ENCODE results near the gene TMEM151B.

TMEM151B gene

DNA sequence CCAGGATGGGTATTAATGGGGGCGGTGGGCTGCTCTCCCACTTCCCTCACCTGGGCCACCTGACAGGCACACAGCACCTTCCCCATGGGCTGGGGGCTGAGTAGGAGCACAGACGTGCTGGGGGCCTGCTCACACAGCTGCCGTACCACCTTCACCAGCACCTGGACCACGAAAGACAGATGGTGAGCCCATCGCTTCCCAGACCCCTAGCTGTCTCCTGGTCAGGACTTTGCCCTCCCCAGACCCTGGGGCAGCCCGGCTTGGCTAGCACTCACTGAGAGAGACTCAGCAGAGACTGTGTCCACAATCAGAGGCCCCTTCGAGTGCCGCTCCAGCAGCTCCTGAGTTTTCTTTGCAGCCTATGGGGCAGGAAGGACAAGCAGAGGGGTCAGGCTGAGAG, 30.9 kb downstream of the TMEM151B start:
- H3K4me3 ChIP-seq (ENCODE audit: low read length in 2 of 2): no peak overlapping the region
- H3K9me3 ChIP-seq (ENCODE audit: control insufficient read depth in 2 of 2, low read length in 2 of 2): no peaks in the 10 kb centered on the region
- H3K36me3 ChIP-seq (ENCODE audit: control insufficient read depth in 2 of 2, insufficient read depth in 2 of 2, low read length in 2 of 2): peaks cover 28 to 45% of the 10 kb centered on the region in 2 donors
- H3K27ac ChIP-seq (ENCODE audit: low read length): no peak overlapping the region
- no peak overlapping the region for H3K9ac ChIP-seq (ENCODE audit: low read length in 2 of 2)
- peaks cover 14 to 18% of the 10 kb centered on the region in 2 donors for H3K27me3 ChIP-seq (ENCODE audit: control insufficient read depth in 1 of 2, insufficient read depth in 2 of 2, low read length in 2 of 2)
- H3K4me1 ChIP-seq (ENCODE audit: control insufficient read depth, insufficient read depth, low read length): peaks cover 15% of the 10 kb centered on the region

DNA sequence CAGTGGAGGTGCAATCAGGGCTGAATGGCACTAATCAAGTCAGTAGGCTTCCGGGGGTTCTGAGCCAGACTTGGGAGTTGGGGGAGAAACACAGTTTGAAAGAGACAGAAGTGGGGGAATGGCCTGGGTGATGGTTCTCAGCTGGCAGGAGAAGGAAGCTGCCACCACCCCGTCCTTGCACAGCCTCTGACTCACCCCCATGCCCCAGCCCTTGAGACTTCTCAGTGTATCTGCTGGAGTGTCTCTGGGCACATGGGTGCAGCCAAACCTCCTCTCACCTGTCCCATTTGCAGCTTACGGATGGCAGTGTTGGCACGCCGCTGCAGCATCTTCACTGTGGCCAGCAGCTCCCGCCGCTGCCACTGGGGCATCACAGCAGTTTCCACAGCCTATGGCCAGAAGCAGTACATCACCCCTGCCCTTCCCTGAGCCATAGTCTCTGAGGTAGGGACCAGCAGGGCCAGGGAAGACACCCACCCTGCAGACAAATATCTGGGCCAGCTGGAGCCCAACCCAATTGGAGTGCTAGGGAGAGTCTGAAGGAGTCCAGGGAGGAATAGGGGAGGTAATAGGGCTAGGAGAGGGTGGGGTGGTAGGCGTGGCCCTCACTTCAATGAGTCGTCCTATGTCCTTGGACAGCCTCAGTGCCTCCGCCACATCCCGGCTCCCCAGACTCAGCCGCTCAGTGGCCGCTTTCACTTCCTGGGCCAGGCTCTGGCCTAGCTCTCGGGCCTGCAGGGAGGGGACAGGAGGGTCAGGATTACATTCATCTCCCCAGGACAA, 31.7 kb downstream of the TMEM151B start:
- Histone ChIP-seq H3K27ac (ENCODE audit: low read length) (no peak overlapping the region), H3K9me3 (ENCODE audit: control insufficient read depth in 2 of 2, low read length in 2 of 2) (no peaks in the 10 kb centered on the region), H3K4me1 (ENCODE audit: control insufficient read depth, insufficient read depth, low read length) (peaks cover 11% of the 10 kb centered on the region), H3K9ac (ENCODE audit: low read length in 2 of 2) (no peak overlapping the region), H3K4me3 (ENCODE audit: low read length in 2 of 2) (no peak overlapping the region), H3K27me3 (ENCODE audit: control insufficient read depth in 1 of 2, insufficient read depth in 2 of 2, low read length in 2 of 2) (peaks cover 5 to 9% of the 10 kb centered on the region in 2 donors), H3K36me3 (ENCODE audit: control insufficient read depth in 2 of 2, insufficient read depth in 2 of 2, low read length in 2 of 2) (peaks cover 28 to 49% of the 10 kb centered on the region in 2 donors)

DNA sequence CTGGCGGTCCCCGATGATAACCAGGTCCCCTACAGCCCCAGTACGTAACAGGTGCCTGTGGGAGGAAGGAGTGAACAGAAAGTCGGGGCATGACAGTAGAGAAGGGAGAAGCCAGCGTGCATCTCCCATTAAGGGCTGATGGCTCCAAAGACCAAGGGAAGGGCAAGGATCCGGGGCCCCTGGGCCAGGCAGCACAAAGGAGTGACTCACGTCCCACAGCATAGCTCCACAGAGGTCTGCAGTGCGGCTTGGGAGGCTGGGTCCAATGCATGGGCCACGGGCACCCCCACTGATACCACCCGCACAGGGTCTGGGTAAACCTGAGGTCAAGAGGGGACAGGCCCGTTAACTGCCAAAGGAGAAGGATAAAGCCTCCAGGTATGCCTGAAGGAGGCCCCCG, 32.6 kb downstream of the TMEM151B start:
- no peak overlapping the region for H3K27ac ChIP-seq (ENCODE audit: low read length)
- no peak overlapping the region for H3K4me3 ChIP-seq (ENCODE audit: low read length in 2 of 2)
- H3K27me3 ChIP-seq (ENCODE audit: control insufficient read depth in 1 of 2, insufficient read depth in 2 of 2, low read length in 2 of 2): peaks cover under 1 to 3% of the 10 kb centered on the region in 2 donors
- peaks cover 2% of the 10 kb centered on the region for H3K4me1 ChIP-seq (ENCODE audit: control insufficient read depth, insufficient read depth, low read length)
- no peak overlapping the region for H3K9ac ChIP-seq (ENCODE audit: low read length in 2 of 2)
- peaks cover 28 to 51% of the 10 kb centered on the region in 2 donors for H3K36me3 ChIP-seq (ENCODE audit: control insufficient read depth in 2 of 2, insufficient read depth in 2 of 2, low read length in 2 of 2)
- H3K9me3 ChIP-seq (ENCODE audit: control insufficient read depth in 2 of 2, low read length in 2 of 2): no peaks in the 10 kb centered on the region

DNA sequence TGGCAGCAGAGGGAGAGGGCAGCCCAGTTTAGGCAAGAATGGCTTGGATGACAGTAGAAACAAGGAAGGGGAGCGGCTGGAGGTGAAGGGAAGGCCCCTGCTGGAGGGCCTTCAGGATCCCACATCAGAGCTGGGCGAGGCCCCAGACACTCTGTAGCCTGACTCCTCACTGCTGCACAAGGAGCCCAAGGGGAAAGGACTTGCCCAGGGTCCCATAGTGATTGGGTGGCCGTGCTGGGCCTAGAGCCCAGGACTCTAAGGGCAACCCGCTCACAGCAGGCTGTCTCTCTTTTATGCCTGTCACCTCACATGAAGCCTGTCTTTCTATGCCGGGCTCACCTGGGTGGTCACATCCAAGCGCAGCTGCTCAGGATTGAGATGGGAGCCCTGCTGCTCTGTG, 33.6 kb downstream of the TMEM151B start:
- Histone ChIP-seq H3K4me3 (ENCODE audit: low read length in 2 of 2) (no peak overlapping the region), H3K27ac (ENCODE audit: low read length) (no peak overlapping the region), H3K36me3 (ENCODE audit: control insufficient read depth in 2 of 2, insufficient read depth in 2 of 2, low read length in 2 of 2) (peaks cover 28 to 52% of the 10 kb centered on the region in 2 donors), H3K27me3 (ENCODE audit: control insufficient read depth in 1 of 2, insufficient read depth in 2 of 2, low read length in 2 of 2) (no peaks in the 10 kb centered on the region), H3K4me1 (ENCODE audit: control insufficient read depth, insufficient read depth, low read length) (no peaks in the 10 kb centered on the region), H3K9ac (ENCODE audit: low read length in 2 of 2) (no peak overlapping the region), H3K9me3 (ENCODE audit: control insufficient read depth in 2 of 2, low read length in 2 of 2) (no peaks in the 10 kb centered on the region)

DNA sequence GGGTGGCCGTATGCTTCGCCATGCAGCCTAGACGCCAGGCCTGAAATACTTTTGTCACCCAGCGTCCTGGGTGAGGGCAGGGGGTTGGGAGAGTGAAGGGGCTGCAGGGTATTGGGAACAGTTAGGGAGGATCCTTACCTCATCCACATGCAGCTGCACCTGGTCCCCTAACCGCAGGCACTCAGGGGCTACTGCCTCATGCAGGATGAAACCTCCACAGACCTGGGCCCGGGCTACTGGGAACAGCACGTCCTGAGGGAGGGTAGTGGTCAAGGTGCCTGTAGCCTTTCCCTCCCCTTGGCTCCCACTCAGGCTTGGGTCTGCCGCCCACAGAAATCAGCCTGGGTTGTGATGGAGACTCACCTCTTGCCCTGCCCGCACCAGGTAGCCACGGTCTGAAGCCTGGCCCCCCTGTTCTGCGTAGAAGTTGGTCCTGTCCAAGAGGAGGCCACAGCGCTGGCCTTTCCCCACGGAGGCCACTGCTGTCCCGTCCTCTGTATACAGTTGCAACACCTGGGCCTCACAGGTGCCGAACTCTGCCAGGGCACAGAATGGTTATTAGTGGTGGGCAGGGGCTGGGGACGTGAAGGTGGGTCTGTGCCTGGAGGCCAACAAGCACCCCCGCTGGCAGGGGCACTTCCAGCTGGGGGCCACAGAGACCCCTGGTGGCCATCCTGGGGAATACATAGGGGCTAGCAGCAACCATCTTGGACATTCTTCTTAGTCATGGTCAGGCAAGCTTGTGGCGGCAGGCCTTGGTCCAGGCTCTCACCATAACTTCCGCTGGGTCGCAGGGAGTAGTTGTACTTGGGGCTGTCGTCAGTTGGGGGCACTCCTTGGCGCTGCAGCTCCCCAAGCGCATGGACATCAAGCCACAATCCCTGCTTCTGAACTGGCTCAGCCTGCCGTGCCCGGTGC, 34.3 kb downstream of the TMEM151B start:
- Histone ChIP-seq H3K27me3 (ENCODE audit: control insufficient read depth in 1 of 2, insufficient read depth in 2 of 2, low read length in 2 of 2) (no peaks in the 10 kb centered on the region), H3K9me3 (ENCODE audit: control insufficient read depth in 2 of 2, low read length in 2 of 2) (no peaks in the 10 kb centered on the region), H3K9ac (ENCODE audit: low read length in 2 of 2) (no peak overlapping the region), H3K4me1 (ENCODE audit: control insufficient read depth, insufficient read depth, low read length) (no peaks in the 10 kb centered on the region), H3K27ac (ENCODE audit: low read length) (no peak overlapping the region), H3K4me3 (ENCODE audit: low read length in 2 of 2) (no peak overlapping the region), H3K36me3 (ENCODE audit: control insufficient read depth in 2 of 2, insufficient read depth in 2 of 2, low read length in 2 of 2) (peaks cover 34 to 59% of the 10 kb centered on the region in 2 donors)

DNA sequence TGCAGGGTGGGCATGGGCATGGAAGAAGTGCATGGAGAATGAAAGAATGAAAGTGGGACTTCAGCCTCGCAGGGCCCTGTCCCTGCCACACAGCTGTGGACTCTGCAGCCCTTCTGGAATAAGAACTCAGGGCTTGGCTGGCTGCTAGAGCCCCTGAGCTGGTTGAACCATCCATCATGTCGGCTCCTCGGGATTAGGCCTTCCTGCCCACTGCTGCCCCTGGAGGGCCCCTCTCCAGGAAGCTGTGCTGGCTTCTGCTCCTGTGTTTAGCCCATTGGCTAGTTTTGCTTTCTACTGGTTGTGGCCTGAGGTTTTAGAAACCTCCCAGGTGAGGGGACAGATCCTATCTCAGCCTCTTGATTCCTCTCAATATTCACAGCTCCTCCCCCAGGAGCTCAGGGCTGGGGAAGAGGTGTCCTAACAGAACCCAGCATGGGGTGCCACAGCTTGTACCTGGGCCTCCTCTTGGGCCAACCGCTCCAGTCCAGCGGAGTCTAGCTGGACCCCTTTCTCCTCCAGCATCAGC, 35.0 kb downstream of the TMEM151B start:
- H3K27ac ChIP-seq (ENCODE audit: low read length): no peak overlapping the region
- H3K36me3 ChIP-seq (ENCODE audit: control insufficient read depth in 2 of 2, insufficient read depth in 2 of 2, low read length in 2 of 2): peaks cover 40 to 64% of the 10 kb centered on the region in 2 donors

DNA sequence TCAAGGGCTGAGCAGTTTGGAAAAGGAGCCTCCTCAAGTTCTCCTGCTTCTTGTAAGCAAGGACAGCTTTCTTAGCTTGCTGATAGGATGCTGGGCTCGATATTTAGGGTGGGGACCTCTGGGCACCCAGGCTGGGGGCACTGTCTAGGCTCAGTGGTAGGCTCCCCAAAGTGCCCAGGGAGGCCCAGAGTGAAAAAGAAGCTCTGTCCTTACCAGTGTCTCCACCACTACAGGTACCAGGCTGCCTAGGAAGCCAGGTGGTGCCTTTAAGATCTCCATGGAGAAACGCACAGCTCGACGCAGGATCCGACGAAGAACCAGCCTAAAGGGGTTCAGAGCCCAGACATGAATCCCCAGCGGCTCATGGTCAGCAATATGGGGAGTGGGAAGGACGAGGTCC, 36.5 kb downstream of the TMEM151B start:
- no peaks in the 10 kb centered on the region for H3K9me3 ChIP-seq (ENCODE audit: control insufficient read depth in 2 of 2, low read length in 2 of 2)
- no peaks in the 10 kb centered on the region for H3K4me1 ChIP-seq (ENCODE audit: control insufficient read depth, insufficient read depth, low read length)
- H3K4me3 ChIP-seq (ENCODE audit: low read length in 2 of 2): no peak overlapping the region
- no peak overlapping the region for H3K27ac ChIP-seq (ENCODE audit: low read length)
- H3K36me3 ChIP-seq (ENCODE audit: control insufficient read depth in 2 of 2, insufficient read depth in 2 of 2, low read length in 2 of 2): peaks cover 42 to 66% of the 10 kb centered on the region in 2 donors
- H3K9ac ChIP-seq (ENCODE audit: low read length in 2 of 2): no peak overlapping the region
- no peaks in the 10 kb centered on the region for H3K27me3 ChIP-seq (ENCODE audit: control insufficient read depth in 1 of 2, insufficient read depth in 2 of 2, low read length in 2 of 2)

More for the DNA sequence above, 35.0 kb downstream of the TMEM151B start:
- no peak overlapping the region for H3K4me3 ChIP-seq (ENCODE audit: low read length in 2 of 2)
- no peaks in the 10 kb centered on the region for H3K4me1 ChIP-seq (ENCODE audit: control insufficient read depth, insufficient read depth, low read length)
- no peaks in the 10 kb centered on the region for H3K9me3 ChIP-seq (ENCODE audit: control insufficient read depth in 2 of 2, low read length in 2 of 2)
- no peak overlapping the region for H3K9ac ChIP-seq (ENCODE audit: low read length in 2 of 2)
- H3K27me3 ChIP-seq (ENCODE audit: control insufficient read depth in 1 of 2, insufficient read depth in 2 of 2, low read length in 2 of 2): no peaks in the 10 kb centered on the region

DNA sequence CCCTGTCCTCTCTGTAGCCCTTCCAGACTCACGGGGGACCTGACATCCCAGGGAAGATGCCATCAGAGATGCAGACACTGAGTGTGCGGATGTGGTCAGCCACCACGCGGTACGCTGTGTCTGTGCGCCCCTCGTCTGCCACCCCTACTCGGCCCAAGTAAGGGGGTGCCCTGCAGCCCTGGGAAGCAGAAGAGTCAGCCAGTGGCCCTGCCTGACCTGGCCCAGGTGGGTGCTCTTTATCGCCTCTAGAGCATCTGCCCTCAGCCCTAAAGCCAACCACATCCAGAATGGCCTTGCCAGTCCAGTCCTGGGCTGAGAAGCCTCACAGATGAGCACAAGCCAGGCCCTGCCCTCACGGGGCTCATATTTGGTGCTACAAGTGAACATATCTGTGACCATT, 37.0 kb downstream of the TMEM151B start:
- H3K9me3 ChIP-seq (ENCODE audit: control insufficient read depth in 2 of 2, low read length in 2 of 2): no peaks in the 10 kb centered on the region
- H3K27me3 ChIP-seq (ENCODE audit: control insufficient read depth in 1 of 2, insufficient read depth in 2 of 2, low read length in 2 of 2): no peaks in the 10 kb centered on the region
- H3K27ac ChIP-seq (ENCODE audit: low read length): no peak overlapping the region
- peaks cover 3% of the 10 kb centered on the region for H3K4me1 ChIP-seq (ENCODE audit: control insufficient read depth, insufficient read depth, low read length)
- H3K36me3 ChIP-seq (ENCODE audit: control insufficient read depth in 2 of 2, insufficient read depth in 2 of 2, low read length in 2 of 2): peaks cover 40 to 62% of the 10 kb centered on the region in 2 donors
- no peak overlapping the region for H3K4me3 ChIP-seq (ENCODE audit: low read length in 2 of 2)
- H3K9ac ChIP-seq (ENCODE audit: low read length in 2 of 2): no peak overlapping the region

DNA sequence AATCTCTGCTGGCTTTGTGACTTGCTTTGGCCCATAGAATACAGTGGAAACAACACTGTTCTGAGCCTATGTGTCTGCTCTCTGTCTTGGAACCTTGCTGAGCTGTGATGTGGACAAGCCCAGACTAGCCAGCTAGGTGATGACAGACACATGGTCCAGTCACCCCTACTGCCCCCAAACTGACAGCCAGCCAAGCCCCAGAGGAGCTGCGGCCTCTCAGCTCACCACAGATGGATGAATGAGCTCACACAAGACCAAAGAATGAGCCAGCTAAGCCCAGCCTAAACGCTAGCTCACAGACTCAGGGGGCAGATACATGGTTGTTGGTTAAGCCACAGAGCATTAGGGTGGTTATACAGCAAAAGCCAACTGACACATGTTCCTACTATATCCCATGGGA, 38.8 kb downstream of the TMEM151B start:
- H3K27me3 ChIP-seq (ENCODE audit: control insufficient read depth in 1 of 2, insufficient read depth in 2 of 2, low read length in 2 of 2): no peaks in the 10 kb centered on the region
- H3K4me3 ChIP-seq (ENCODE audit: low read length in 2 of 2): no peak overlapping the region
- H3K4me1 ChIP-seq (ENCODE audit: control insufficient read depth, insufficient read depth, low read length): peaks cover 7% of the 10 kb centered on the region
- no peaks in the 10 kb centered on the region for H3K9me3 ChIP-seq (ENCODE audit: control insufficient read depth in 2 of 2, low read length in 2 of 2)
- no peak overlapping the region for H3K27ac ChIP-seq (ENCODE audit: low read length)
- no peak overlapping the region for H3K9ac ChIP-seq (ENCODE audit: low read length in 2 of 2)
- peaks cover 22 to 47% of the 10 kb centered on the region in 2 donors for H3K36me3 ChIP-seq (ENCODE audit: control insufficient read depth in 2 of 2, insufficient read depth in 2 of 2, low read length in 2 of 2)

DNA sequence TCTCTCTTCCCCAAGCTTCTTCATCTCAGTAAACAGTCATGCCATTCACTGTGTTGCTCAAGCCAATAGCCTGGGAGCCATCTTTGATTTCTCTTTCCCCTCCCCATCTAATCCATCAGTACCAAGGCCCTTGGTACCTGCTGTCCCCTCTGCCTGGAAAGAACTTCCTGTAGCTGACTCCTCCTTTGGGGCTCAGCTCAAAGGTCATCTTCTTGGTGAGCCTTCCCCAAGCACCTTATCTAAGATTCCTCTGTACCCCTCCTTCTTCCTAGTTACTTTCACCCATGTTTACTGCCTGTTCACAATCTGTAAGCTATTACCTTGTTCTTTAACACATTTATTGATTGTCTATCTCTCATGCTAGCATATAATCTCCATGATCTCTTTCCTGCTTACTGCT, 39.4 kb downstream of the TMEM151B start:
- no peaks in the 10 kb centered on the region for H3K27me3 ChIP-seq (ENCODE audit: control insufficient read depth in 1 of 2, insufficient read depth in 2 of 2, low read length in 2 of 2)
- H3K9ac ChIP-seq (ENCODE audit: low read length in 2 of 2): no peak overlapping the region
- H3K4me3 ChIP-seq (ENCODE audit: low read length in 2 of 2): no peak overlapping the region
- no peak overlapping the region for H3K27ac ChIP-seq (ENCODE audit: low read length)
- H3K36me3 ChIP-seq (ENCODE audit: control insufficient read depth in 2 of 2, insufficient read depth in 2 of 2, low read length in 2 of 2): peaks cover 22 to 43% of the 10 kb centered on the region in 2 donors
- H3K9me3 ChIP-seq (ENCODE audit: control insufficient read depth in 2 of 2, low read length in 2 of 2): no peaks in the 10 kb centered on the region
- H3K4me1 ChIP-seq (ENCODE audit: control insufficient read depth, insufficient read depth, low read length): peaks cover 7% of the 10 kb centered on the region

Data from stomach smooth muscle (tissue), 2 donors.